Lower lobe of right lung (tissue), 2 donors: ENCODE data around the gene FETUB. TPM values are rescaled to one million over a fixed set of nuclear protein-coding genes. Genes with fewer than 3 reads are reported as not detected.

ENCODE experiments used
- ATAC-seq, 2 donors: fragments of 200-7000 bp; cut with Tn5 transposase; one replicate each; pipeline ENCODE4 v1.9.1; 2020 to 2022; ENCODE audit warnings: mild to moderate bottlenecking in 2 of 2, moderate library complexity in 2 of 2
- DNase-seq: peaks from one replicate; pipeline ENCODE4 v3.0.0-alpha.2; 2020
- H3K27ac ChIP-seq: fragments of 200-600 bp; one replicate; pipeline ENCODE4 v1.8.0; 2022
- H3K27me3 ChIP-seq: fragments of 200-600 bp; one replicate; pipeline ENCODE4 v1.8.0; 2022; ENCODE audit warnings: low read depth
- H3K36me3 ChIP-seq: fragments of 200-600 bp; one replicate; pipeline ENCODE4 v1.8.0; 2022; ENCODE audit warnings: mild to moderate bottlenecking
- H3K4me1 ChIP-seq: fragments of 200-600 bp; one replicate; pipeline ENCODE4 v1.8.0; 2022
- H3K4me3 ChIP-seq: fragments of 200-600 bp; one replicate; pipeline ENCODE4 v1.8.0; 2022; ENCODE audit warnings: mild to moderate bottlenecking
- H3K9me3 ChIP-seq: fragments of 200-600 bp; one replicate; pipeline ENCODE4 v1.8.0; 2022
- intact Hi-C: fragments of 100-400 bp; cut with DNase I; formaldehyde crosslinking; loops from one replicate; pipeline ENCODE4 v1.11.0; 2022
- long read RNA-seq: library from polyadenylated mRNA; unstranded; transcript quantifications from one replicate; pipeline ENCODE4 v2.0.0, GENCODE V29; 2021
- total RNA-seq: library from RNA; stranded (reverse); fragmentation: NEBNext Ultra II Directional; extraction: Animal tissue kit (Norgen Biotek cat#: 25700); gene quantifications from one replicate; pipeline ENCODE4 v1.2.1, GENCODE V29; 2021
- TF ChIP-seq, protein P1 (sequence below): fragments of 200-600 bp; IDR thresholded peaks from one replicate; pipeline ENCODE4 v1.8.0; 2022; ENCODE audit warnings: antibody characterized with exemption, mild to moderate bottlenecking
- donor health status: DM: no; HTN: yes; CAD: no; lungs with severe emphysema.

FETUB gene
- total RNA-seq: not detected
- long read RNA-seq: 0 reads

- Histone ChIP-seq H3K4me3 (no peak within 1 kb of the TSS), H3K9me3 (no peaks in the 10 kb centered on the region), H3K4me1 (no peaks in the 10 kb centered on the region), H3K27ac (no peak within 1 kb of the TSS), H3K36me3 (no peaks in the 10 kb centered on the region), H3K27me3 (peaks cover 41% of the 10 kb centered on the region)
- intact Hi-C loops: no loop called here
- DNase-seq (no peak), ATAC-seq (no peak)
- TF ChIP-seq, protein P1, sequence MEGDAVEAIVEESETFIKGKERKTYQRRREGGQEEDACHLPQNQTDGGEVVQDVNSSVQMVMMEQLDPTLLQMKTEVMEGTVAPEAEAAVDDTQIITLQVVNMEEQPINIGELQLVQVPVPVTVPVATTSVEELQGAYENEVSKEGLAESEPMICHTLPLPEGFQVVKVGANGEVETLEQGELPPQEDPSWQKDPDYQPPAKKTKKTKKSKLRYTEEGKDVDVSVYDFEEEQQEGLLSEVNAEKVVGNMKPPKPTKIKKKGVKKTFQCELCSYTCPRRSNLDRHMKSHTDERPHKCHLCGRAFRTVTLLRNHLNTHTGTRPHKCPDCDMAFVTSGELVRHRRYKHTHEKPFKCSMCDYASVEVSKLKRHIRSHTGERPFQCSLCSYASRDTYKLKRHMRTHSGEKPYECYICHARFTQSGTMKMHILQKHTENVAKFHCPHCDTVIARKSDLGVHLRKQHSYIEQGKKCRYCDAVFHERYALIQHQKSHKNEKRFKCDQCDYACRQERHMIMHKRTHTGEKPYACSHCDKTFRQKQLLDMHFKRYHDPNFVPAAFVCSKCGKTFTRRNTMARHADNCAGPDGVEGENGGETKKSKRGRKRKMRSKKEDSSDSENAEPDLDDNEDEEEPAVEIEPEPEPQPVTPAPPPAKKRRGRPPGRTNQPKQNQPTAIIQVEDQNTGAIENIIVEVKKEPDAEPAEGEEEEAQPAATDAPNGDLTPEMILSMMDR: no peak
These were observed at the start of gene FETUB for GRCh38 chr3:186639778-186640472. Gene FETUB (plus strand): TSS chr3:186640399. CDS start chr3:186640461, 62 bp downstream.

DNA sequence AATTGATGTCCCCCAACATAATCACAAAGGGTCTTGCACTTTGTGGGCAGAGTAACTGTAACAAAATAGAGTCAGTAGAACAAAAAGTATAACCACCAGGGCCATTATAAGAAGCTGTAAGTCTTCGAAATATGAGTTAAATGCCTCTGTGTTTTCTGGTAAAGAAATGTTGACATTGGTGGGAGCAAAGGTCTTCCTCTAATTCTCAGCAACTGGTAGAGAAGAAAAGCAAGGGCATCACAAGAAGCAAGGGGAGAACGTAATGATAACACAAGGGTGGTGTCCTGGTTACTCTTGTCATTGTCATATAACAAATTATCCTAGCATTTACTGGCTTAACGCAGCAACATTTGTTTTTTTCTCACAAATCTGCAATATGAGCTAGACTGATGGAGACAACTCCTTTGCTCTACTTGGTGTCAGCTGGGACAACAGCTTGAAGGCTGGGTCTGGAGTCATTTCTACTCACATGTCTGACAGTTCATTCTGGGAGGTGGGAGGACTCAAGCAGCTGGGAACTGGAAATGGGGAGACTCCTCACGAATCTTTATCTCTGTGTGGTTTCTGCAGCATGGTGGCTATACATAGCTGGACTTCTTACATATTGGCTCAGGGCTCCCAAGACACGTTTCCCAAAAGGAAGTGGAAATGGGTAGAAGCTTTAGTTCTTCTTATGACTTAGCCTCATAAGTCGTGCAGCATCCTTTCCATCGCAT is 49.5 kb upstream of the FETUB start:
- Histone ChIP-seq H3K27ac (no peak overlapping the region), H3K36me3 (peaks cover 5% of the 10 kb centered on the region), H3K27me3 (no peaks in the 10 kb centered on the region), H3K4me1 (no peaks in the 10 kb centered on the region), H3K4me3 (no peak overlapping the region), H3K9me3 (no peaks in the 10 kb centered on the region)
- no peak for DNase-seq
- intact Hi-C loops: no loop called here
- TF ChIP-seq, protein P1: no peak
- ATAC-seq: no peak

DNA sequence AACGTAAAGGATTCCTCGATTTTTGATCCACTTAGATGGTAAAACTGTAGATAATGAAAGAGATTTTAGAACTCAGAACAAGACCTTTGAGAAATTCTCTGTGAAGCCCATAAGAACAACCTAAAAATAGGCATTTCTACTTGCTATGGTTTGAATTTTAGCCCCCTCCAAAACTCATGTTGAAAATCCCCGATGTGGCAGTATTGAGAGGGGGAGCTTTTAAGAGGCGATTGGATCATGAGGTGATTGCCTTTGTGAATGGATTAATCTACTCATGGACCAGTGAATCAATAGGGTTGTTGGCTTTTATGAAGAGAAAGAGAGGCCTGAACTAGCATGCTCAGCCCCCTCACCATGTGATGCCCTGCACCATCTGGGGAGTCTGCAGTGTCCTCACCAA is 47.5 kb upstream of the FETUB start:
- Histone ChIP-seq H3K27ac (no peak overlapping the region), H3K4me3 (no peak overlapping the region), H3K36me3 (no peaks in the 10 kb centered on the region), H3K4me1 (no peaks in the 10 kb centered on the region), H3K9me3 (no peaks in the 10 kb centered on the region), H3K27me3 (no peaks in the 10 kb centered on the region)
- DNase-seq (no peak), ATAC-seq (no peak)
- TF ChIP-seq, protein P1: no peak
- intact Hi-C loops: no loop called here

GRCh38 chr3:186593862-186594261 is 46.3 kb upstream of the FETUB start:
- intact Hi-C loops: no loop called here
- DNase-seq (no peak), ATAC-seq (no peak)
- no peaks in the 10 kb centered on the region for H3K36me3 ChIP-seq
- H3K9me3 ChIP-seq: no peaks in the 10 kb centered on the region
- no peak overlapping the region for H3K27ac ChIP-seq
- no peaks in the 10 kb centered on the region for H3K4me1 ChIP-seq
- no peaks in the 10 kb centered on the region for H3K27me3 ChIP-seq
- TF ChIP-seq, protein P1: no peak
- no peak overlapping the region for H3K4me3 ChIP-seq

GRCh38 chr3:186594591-186595113 is 45.5 kb upstream of the FETUB start:
- ATAC-seq: no peak
- TF ChIP-seq, protein P1: no peak
- Histone ChIP-seq H3K27ac (no peak overlapping the region), H3K27me3 (no peaks in the 10 kb centered on the region), H3K4me3 (no peak overlapping the region), H3K4me1 (no peaks in the 10 kb centered on the region), H3K36me3 (no peaks in the 10 kb centered on the region), H3K9me3 (no peaks in the 10 kb centered on the region)
- intact Hi-C loops: no loop called here
- no peak for DNase-seq
